ENCODE results near the gene PREX1. TPM values are rescaled to one million over a fixed set of nuclear protein-coding genes. Genes with fewer than 3 reads are reported as not detected.

PREX1 gene
- total and polyA plus RNA-seq, 2 of the 4 experiments (the other 2 are of a cell fraction), result 0.67 to 0.72 TPM

GRCh38 chr20:48813446-48813747 is 14.4 kb downstream of the PREX1 start:
- no CpG with 5 or more reads among the region's 3 CpGs for WGBS, 2 experiments (ENCODE audit: extremely low coverage in 2 of 2, insufficient read length in 1 of 2)
- intact Hi-C loops (cut with micrococcal nuclease) (no loop called here), dilution Hi-C loops (cut with HindIII; ENCODE audit: low sequenced_read_pairs, unreplicated experiment) (no loop called here), in situ Hi-C loops (cut with MboI; ENCODE audit: low sequenced_read_pairs) (no loop called here)
- no TSS peak for BruUV-seq (replicated peaks)
- Histone ChIP-seq H3K4me3 (ENCODE audit: insufficient read depth, low read depth, low read length) (no peak overlapping the region), H3K18ac (ENCODE audit: low read depth, low read length) (no peak overlapping the region), H3K4me2 (ENCODE audit: low read depth, low read length) (no peak overlapping the region), H3K36me3 (ENCODE audit: control insufficient read depth, insufficient read depth, low read length) (no peaks in the 10 kb centered on the region), H2AK5ac (ENCODE audit: low read depth, low read length) (no peak overlapping the region), H4K5ac (ENCODE audit: low read depth, low read length) (no peak overlapping the region), H3K4ac (ENCODE audit: low read depth, low read length) (no peak overlapping the region), H3K27me3 (ENCODE audit: control insufficient read depth, insufficient read depth, low read length) (peaks cover 7% of the 10 kb centered on the region; the same call in 1 of the 2 replicates), H2BK120ac (ENCODE audit: low read depth, low read length) (no peak overlapping the region), H4K20me1 (ENCODE audit: insufficient read depth, low read length) (no peaks in the 10 kb centered on the region), H3K9me3 (ENCODE audit: control insufficient read depth, insufficient read depth, low read length) (no peaks in the 10 kb centered on the region), H4K8ac (ENCODE audit: low read depth in 2 of 2, low read length in 2 of 2) (no peak overlapping the region), H3K56ac (ENCODE audit: extremely low read depth, insufficient read depth, low read length) (no peak overlapping the region), H3K79me1 (ENCODE audit: low read depth in 1 of 2, low read length in 2 of 2) (no peaks in the 10 kb centered on the region), H4K91ac (ENCODE audit: insufficient read depth, low read depth, low read length) (no peak overlapping the region), H3K4me1 (ENCODE audit: control insufficient read depth, insufficient read depth, low read length) (no peaks in the 10 kb centered on the region), H2BK5ac (ENCODE audit: low read depth, low read length, poor library complexity, severe bottlenecking) (no peak overlapping the region), H3K23ac (ENCODE audit: low read depth, low read length) (no peak overlapping the region), H2BK15ac (ENCODE audit: low read depth, low read length) (no peak overlapping the region), H3K27ac (ENCODE audit: insufficient read depth, low read length) (no peak overlapping the region), H3K14ac (replicated peaks; ENCODE audit: low read depth, low read length) (no peak overlapping the region), H2BK20ac (ENCODE audit: low read depth, low read length) (no peak overlapping the region), H2AFZ (replicated peaks; ENCODE audit: low read length, poor library complexity) (no peak overlapping the region), H3K9ac (ENCODE audit: low read depth, low read length) (no peak overlapping the region), H3K9me1 (ENCODE audit: insufficient read depth, low read length) (no peaks in the 10 kb centered on the region), H2AK9ac (replicated peaks; ENCODE audit: low read depth, low read length, poor library complexity) (no peak overlapping the region)
- no peak for ATAC-seq (ENCODE audit: low read depth)
- ChIA-PET CTCF (no interaction called here), POLR2A (ENCODE audit: unreplicated experiment) (no interaction called here)
- no peak for DNase-seq
- TF ChIP-seq MAZ (IDR thresholded peaks at IDR 0.05; ENCODE audit: borderline replicate concordance, low read depth, low read length) (no peak), RCOR1 (IDR thresholded peaks at IDR 0.05; ENCODE audit: insufficient replicate concordance, low read length) (no peak), CHD1 (IDR thresholded peaks at IDR 0.05; ENCODE audit: low read depth, low read length) (no peak), USF2 (IDR thresholded peaks at IDR 0.05; ENCODE audit: low read depth, low read length) (no peak), SMC3 (IDR thresholded peaks at IDR 0.05; ENCODE audit: low read depth, low read length) (no peak), RAD21 (IDR thresholded peaks at IDR 0.05; ENCODE audit: low read length) (no peak), FOS (IDR thresholded peaks at IDR 0.05; ENCODE audit: low read depth, low read length) (no peak), CTCF (conservative IDR thresholded peaks at IDR 0.05; ENCODE audit: low read depth, low read length) (no peak)
